ENCODE data around the gene FANCI. TPM values are rescaled to one million over a fixed set of nuclear protein-coding genes. Genes with fewer than 3 reads are reported as not detected.

FANCI gene
- 100 to 1,000 TPM in 1 of 5 experiments, 10 to 100 TPM in 1, 1 to 10 TPM in 3; 8.0 to 132 (median 9.7) TPM for total RNA-seq
- 1 to 10 TPM; 4.4 to 4.7 TPM for polyA plus RNA-seq
- 10.5 reads per million, percentile 37 among the genes with 10 or more reads in this experiment for total RNA-seq

DNA sequence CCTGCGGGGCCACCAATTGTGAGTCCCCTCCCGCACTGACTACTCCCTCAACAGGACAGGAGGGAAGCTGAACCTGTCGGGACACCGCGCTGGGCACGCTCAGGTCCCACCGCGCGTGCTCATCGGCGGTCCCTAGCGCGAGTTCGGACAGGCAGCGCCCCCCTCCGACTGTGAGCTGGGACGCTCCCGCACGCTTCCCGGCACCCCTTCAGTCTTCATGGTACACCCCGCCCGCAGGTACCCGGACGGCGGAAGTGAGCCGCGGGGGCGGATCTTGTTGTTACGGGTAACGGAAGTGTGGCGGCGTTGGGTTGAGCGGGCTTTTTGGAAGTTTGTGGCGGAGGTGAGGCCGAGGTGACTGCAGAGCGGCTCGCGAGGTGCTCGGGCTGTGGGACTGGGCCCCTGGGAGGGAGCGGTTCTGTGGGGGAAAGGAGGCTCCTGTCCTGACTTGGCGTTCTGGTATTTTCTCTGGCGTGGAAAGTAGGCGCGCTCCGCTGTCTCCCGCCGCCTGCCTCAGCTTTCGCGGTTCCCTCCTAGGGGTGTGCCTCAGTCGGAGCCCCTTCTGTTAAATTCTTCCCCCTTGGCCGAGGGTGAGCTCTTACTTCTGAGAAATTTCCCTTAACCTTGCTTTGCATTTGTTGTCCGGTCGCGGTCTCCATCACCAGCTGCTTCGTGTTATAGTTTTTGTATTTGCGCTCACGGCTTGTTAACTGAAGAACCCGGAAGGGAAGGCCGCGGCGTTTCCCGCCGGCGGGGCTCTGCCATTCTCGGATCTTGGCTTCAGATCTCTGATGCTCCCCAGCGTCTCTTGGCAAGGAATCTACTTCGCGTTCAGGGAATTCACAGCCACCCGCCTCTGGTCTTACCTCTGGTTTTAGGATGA is at the start of gene FANCI:
FANCI (plus strand) TSS at position 289 of the 883 bp plus-strand sequence. CDS start 3,669 bp downstream, outside the sequence.
- peak; percentile 89 to 97 (median 94) for DNase-seq
- Histone ChIP-seq H3K9me3 (ENCODE audit: control insufficient read depth in 2 of 3, low read length in 3 of 3) (no peaks in the 10 kb centered on the region), H3K27me3 (ENCODE audit: control insufficient read depth in 2 of 2, insufficient read depth in 2 of 2, low read length in 2 of 2) (no peaks in the 10 kb centered on the region), H3K36me3 (ENCODE audit: control insufficient read depth in 2 of 3, insufficient read depth in 3 of 3, low read length in 3 of 3) (no peaks in the 10 kb centered on the region), H3K4me3 (ENCODE audit: low read length) (peak within 1 kb of the TSS; percentile 79), H3K27ac (ENCODE audit: low read depth, low read length) (peak within 1 kb of the TSS; percentile 65), H3K4me1 (ENCODE audit: control insufficient read depth in 2 of 2, insufficient read depth in 2 of 2, low read length in 2 of 2) (peaks cover 6 to 13% of the 10 kb centered on the region in 2 donors)
- intact Hi-C loops (cut with micrococcal nuclease), result loop anchor here (1.0 to 5.0 kb wide), 11 partner anchors 37 to 777 kb away; partner anchors contain the start of genes ABHD2 (in 2 of the 2), AEN (in 2 of the 2), DET1 (in 2 of the 2) and POLG (in 2 of the 2)
- H3K4me3 Mint-ChIP-seq, result peak within 1 kb of the TSS; percentile 86 to 98 (median 94)
- peaks cover 0 to 4% (median 0%) of the 10 kb centered on the region in 11 donors for H3K9me3 Mint-ChIP-seq
- peaks cover 20 to 40% (median 26%) of the 10 kb centered on the region in 7 donors for H3K4me1 Mint-ChIP-seq
- H3K27ac Mint-ChIP-seq, result peak within 1 kb of the TSS; percentile 78 to 96 (median 84)
- CTCF ChIA-PET, result interaction anchor here (1.6 kb wide), 1 partner anchor 37 kb away, joined by 3 read pairs; no protein-coding TSS in a partner anchor
- peak; percentile 100 for ATAC-seq
- POLR2A ChIA-PET, result interaction anchor here (0.7 to 1.3 kb wide), 3 partner anchors 90 to 605 kb away, joined by 3 to 4 read pairs (median 3); partner anchors contain the start of genes ISG20 and POLG
- peaks cover 0 to 7% (median 0%) of the 10 kb centered on the region in 5 donors for H3K27me3 Mint-ChIP-seq
- H3K36me3 Mint-ChIP-seq, result peaks cover 0 to 28% (median 7%) of the 10 kb centered on the region in 5 donors

DNA sequence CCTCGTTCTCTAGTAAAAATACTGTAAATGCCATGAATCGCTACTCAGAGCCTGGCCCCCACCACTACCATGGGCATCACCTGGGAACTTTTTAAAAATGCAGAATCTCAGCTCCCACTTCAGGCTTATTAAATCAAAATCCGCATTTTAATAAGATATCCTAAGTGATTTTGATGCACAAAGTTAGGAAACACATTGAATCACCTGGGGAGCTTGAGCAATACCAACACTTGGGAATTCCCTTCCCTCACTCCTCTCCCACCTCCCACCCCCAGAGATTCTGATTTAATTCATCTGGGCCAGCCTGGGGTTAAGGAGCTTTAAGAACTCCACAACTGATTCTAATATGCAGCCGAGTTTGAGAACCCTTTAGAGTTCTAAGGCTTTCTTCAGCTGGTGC is 49.2 kb upstream of the FANCI start:
- POLR2A ChIA-PET, result no interaction called here
- Mint-ChIP-seq H3K27ac (peak overlapping the region in 1 of 9 donors; percentile 59), H3K4me3 (no peak overlapping the region), H3K27me3 (no peaks in the 10 kb centered on the region), H3K4me1 (peaks cover 0 to 7% (median 0%) of the 10 kb centered on the region in 7 donors), H3K36me3 (peaks cover 17 to 51% (median 17%) of the 10 kb centered on the region in 5 donors), H3K9me3 (no peaks in the 10 kb centered on the region)
- ATAC-seq, result no peak
- intact Hi-C loops (cut with micrococcal nuclease), result no loop called here
- Histone ChIP-seq H3K27ac (ENCODE audit: low read depth, low read length) (no peak overlapping the region), H3K9me3 (ENCODE audit: control insufficient read depth in 2 of 3, low read length in 3 of 3) (no peaks in the 10 kb centered on the region), H3K36me3 (ENCODE audit: control insufficient read depth in 2 of 3, insufficient read depth in 3 of 3, low read length in 3 of 3) (peaks cover 5 to 78% (median 20%) of the 10 kb centered on the region in 3 experiments), H3K27me3 (ENCODE audit: control insufficient read depth in 2 of 2, insufficient read depth in 2 of 2, low read length in 2 of 2) (no peaks in the 10 kb centered on the region), H3K4me1 (ENCODE audit: control insufficient read depth in 2 of 2, insufficient read depth in 2 of 2, low read length in 2 of 2) (no peaks in the 10 kb centered on the region), H3K4me3 (ENCODE audit: low read length) (no peak overlapping the region)
- CTCF ChIA-PET, result no interaction called here
- DNase-seq, result no peak

DNA sequence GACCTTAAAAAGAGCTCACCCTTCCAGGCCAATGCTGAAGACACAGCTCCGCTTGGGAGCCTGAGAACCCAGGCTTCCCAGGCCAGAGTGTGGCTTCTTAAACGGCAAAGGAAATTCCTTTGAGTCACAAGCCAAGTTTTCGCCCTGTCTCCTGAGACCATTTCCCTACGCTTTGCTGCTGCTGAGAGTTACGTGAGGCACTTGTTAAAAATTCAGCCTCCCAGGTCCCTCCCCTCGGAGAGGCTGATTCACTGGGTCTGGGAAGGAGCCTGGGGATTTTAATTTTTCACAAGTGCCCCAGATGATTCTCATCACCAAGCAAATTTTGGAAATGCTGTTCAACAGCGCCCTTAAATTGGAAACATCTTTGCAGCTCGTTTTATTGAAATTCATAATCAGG is 47.9 kb upstream of the FANCI start:
- H3K4me3 ChIP-seq (ENCODE audit: low read length), result no peak overlapping the region
- ATAC-seq, result no peak
- H3K27me3 ChIP-seq (ENCODE audit: control insufficient read depth in 2 of 2, insufficient read depth in 2 of 2, low read length in 2 of 2), result no peaks in the 10 kb centered on the region
- no peak for DNase-seq
- peaks cover 14 to 52% (median 16%) of the 10 kb centered on the region in 5 donors for H3K36me3 Mint-ChIP-seq
- no peaks in the 10 kb centered on the region for H3K9me3 ChIP-seq (ENCODE audit: control insufficient read depth in 2 of 3, low read length in 3 of 3)
- H3K4me1 Mint-ChIP-seq, result peaks cover 0 to 7% (median 0%) of the 10 kb centered on the region in 7 donors
- H3K27ac Mint-ChIP-seq, result no peak overlapping the region
- H3K4me3 Mint-ChIP-seq, result no peak overlapping the region
- intact Hi-C loops (cut with micrococcal nuclease), result no loop called here
- no peaks in the 10 kb centered on the region for H3K4me1 ChIP-seq (ENCODE audit: control insufficient read depth in 2 of 2, insufficient read depth in 2 of 2, low read length in 2 of 2)
- no peak overlapping the region for H3K27ac ChIP-seq (ENCODE audit: low read depth, low read length)
- no peaks in the 10 kb centered on the region for H3K9me3 Mint-ChIP-seq
- no peaks in the 10 kb centered on the region for H3K27me3 Mint-ChIP-seq
- ChIA-PET POLR2A (no interaction called here), CTCF (no interaction called here)
- H3K36me3 ChIP-seq (ENCODE audit: control insufficient read depth in 2 of 3, insufficient read depth in 3 of 3, low read length in 3 of 3), result peaks cover 5 to 69% (median 20%) of the 10 kb centered on the region in 3 experiments

DNA sequence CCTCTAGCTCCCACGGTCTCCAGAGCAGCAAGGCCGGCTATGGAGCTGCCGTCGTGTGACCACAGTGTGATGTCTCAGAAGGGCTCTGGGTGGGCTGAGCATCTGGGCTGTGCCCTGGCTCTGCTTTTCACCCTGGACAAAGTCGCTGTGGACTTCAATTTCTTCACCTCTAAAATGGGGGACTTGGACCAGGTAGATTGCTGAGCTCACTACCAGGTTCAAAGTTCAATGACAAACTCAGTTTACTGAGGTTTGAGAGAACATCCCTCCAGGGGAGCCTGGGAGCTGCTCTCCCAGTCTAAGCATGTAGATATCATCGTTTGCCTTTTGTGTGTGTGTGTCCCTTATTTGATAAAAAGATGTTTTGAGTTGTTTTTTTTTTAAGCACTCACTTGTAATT is 47.5 kb upstream of the FANCI start:
- Mint-ChIP-seq H3K27me3 (no peaks in the 10 kb centered on the region), H3K27ac (no peak overlapping the region), H3K9me3 (no peaks in the 10 kb centered on the region), H3K4me1 (peaks cover 0 to 7% (median 0%) of the 10 kb centered on the region in 7 donors), H3K36me3 (peaks cover 12 to 50% (median 14%) of the 10 kb centered on the region in 5 donors), H3K4me3 (no peak overlapping the region)
- Histone ChIP-seq H3K4me1 (ENCODE audit: control insufficient read depth in 2 of 2, insufficient read depth in 2 of 2, low read length in 2 of 2) (no peaks in the 10 kb centered on the region), H3K9me3 (ENCODE audit: control insufficient read depth in 2 of 3, low read length in 3 of 3) (no peaks in the 10 kb centered on the region), H3K27me3 (ENCODE audit: control insufficient read depth in 2 of 2, insufficient read depth in 2 of 2, low read length in 2 of 2) (no peaks in the 10 kb centered on the region), H3K27ac (ENCODE audit: low read depth, low read length) (no peak overlapping the region), H3K4me3 (ENCODE audit: low read length) (no peak overlapping the region), H3K36me3 (ENCODE audit: control insufficient read depth in 2 of 3, insufficient read depth in 3 of 3, low read length in 3 of 3) (peaks cover 5 to 65% (median 20%) of the 10 kb centered on the region in 3 experiments)
- no peak for DNase-seq
- CTCF ChIA-PET, result no interaction called here
- no peak for ATAC-seq
- intact Hi-C loops (cut with micrococcal nuclease), result no loop called here
- POLR2A ChIA-PET, result no interaction called here

DNA sequence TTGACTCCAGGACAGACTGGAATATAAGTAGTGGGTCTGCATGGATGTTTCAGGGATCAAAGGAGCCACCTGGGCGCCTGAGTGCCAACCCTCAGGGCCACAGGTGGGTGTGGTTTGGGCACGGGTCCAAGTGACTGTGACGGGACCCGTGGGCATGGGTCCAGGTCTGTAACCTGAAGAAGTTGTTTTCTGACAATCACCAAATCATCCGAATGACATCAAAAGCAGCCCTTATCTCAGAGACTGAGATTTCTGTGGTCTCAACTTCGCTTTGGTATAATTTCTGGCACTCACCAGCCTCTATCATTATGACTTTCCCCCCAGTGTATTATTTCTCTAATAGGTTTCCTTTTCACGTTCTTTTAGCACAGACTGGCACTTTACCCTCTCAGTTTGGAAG is 46.8 kb upstream of the FANCI start:
- Mint-ChIP-seq H3K36me3 (peaks cover 9 to 47% (median 14%) of the 10 kb centered on the region in 5 donors), H3K27me3 (no peaks in the 10 kb centered on the region), H3K4me3 (no peak overlapping the region), H3K4me1 (peaks cover 0 to 7% (median 0%) of the 10 kb centered on the region in 7 donors), H3K27ac (peak overlapping the region in 1 of 9 donors; percentile 5), H3K9me3 (no peaks in the 10 kb centered on the region)
- Histone ChIP-seq H3K27me3 (ENCODE audit: control insufficient read depth in 2 of 2, insufficient read depth in 2 of 2, low read length in 2 of 2) (no peaks in the 10 kb centered on the region), H3K4me1 (ENCODE audit: control insufficient read depth in 2 of 2, insufficient read depth in 2 of 2, low read length in 2 of 2) (no peaks in the 10 kb centered on the region), H3K4me3 (ENCODE audit: low read length) (no peak overlapping the region), H3K36me3 (ENCODE audit: control insufficient read depth in 2 of 3, insufficient read depth in 3 of 3, low read length in 3 of 3) (peaks cover 5 to 60% (median 20%) of the 10 kb centered on the region in 3 experiments), H3K9me3 (ENCODE audit: control insufficient read depth in 2 of 3, low read length in 3 of 3) (no peaks in the 10 kb centered on the region), H3K27ac (ENCODE audit: low read depth, low read length) (no peak overlapping the region)
- DNase-seq (no peak), ATAC-seq (no peak)
- ChIA-PET CTCF (interaction anchor here (2.7 kb wide), 1 partner anchor 10 kb away, joined by 12 read pairs; no protein-coding TSS in a partner anchor), POLR2A (no interaction called here)
- intact Hi-C loops (cut with micrococcal nuclease), result no loop called here

DNA sequence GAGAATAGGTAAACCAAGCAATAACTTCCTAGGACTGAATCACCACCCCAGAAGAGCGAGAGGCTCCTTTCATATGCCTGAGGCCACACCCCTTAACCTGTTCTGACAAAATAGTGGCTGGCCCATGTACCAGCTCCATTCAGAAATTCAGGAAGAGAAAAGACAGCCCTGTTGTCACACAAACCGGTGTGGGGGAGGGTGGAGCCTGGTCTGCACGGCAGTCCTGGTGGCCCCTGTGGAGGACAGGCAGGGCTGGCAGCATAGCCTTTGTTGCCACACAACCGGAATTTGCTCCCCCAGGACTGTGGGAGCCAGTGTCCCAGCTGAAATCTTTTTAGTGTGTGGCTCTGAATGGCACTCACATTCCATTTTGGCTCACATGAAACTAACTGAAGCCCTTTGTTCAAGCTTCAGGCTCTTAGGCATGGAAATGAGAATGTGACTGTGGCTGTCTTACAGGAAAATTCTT is 46.2 kb upstream of the FANCI start:
- no peak overlapping the region for H3K27ac ChIP-seq (ENCODE audit: low read depth, low read length)
- peak overlapping the region in 3 of 9 donors; percentile 2 to 39 (median 5) for H3K27ac Mint-ChIP-seq
- H3K9me3 ChIP-seq (ENCODE audit: control insufficient read depth in 2 of 3, low read length in 3 of 3), result no peaks in the 10 kb centered on the region
- H3K4me1 ChIP-seq (ENCODE audit: control insufficient read depth in 2 of 2, insufficient read depth in 2 of 2, low read length in 2 of 2), result no peaks in the 10 kb centered on the region
- DNase-seq, result no peak
- no peaks in the 10 kb centered on the region for H3K27me3 Mint-ChIP-seq
- H3K36me3 ChIP-seq (ENCODE audit: control insufficient read depth in 2 of 3, insufficient read depth in 3 of 3, low read length in 3 of 3), result peaks cover 5 to 55% (median 18%) of the 10 kb centered on the region in 3 experiments
- no peaks in the 10 kb centered on the region for H3K27me3 ChIP-seq (ENCODE audit: control insufficient read depth in 2 of 2, insufficient read depth in 2 of 2, low read length in 2 of 2)
- peaks cover 6 to 45% (median 15%) of the 10 kb centered on the region in 5 donors for H3K36me3 Mint-ChIP-seq
- no peak overlapping the region for H3K4me3 ChIP-seq (ENCODE audit: low read length)
- H3K4me3 Mint-ChIP-seq, result no peak overlapping the region
- no peak for ATAC-seq
- H3K4me1 Mint-ChIP-seq, result peaks cover 0 to 7% (median 0%) of the 10 kb centered on the region in 7 donors
- CTCF ChIA-PET, result interaction anchor here (2.7 kb wide), 1 partner anchor 9 kb away, joined by 12 read pairs; no protein-coding TSS in a partner anchor
- H3K9me3 Mint-ChIP-seq, result no peaks in the 10 kb centered on the region
- intact Hi-C loops (cut with micrococcal nuclease), result no loop called here
- POLR2A ChIA-PET, result no interaction called here

Data from naive thymus-derived CD4-positive, alpha-beta T cell (primary cell).